Suppressor macrophage (primary cell): ENCODE results near the gene TRAFD1.

Experiments used
- DNase-seq, 4 experiments: peaks; one replicate each; pipeline ENCODE4 v3.0.0-alpha.2; 2020 to 2022

Gene TRAFD1

GRCh38 chr12:112179916-112180315 lies 54.6 kb downstream of the TRAFD1 start:
- no peak for DNase-seq

- DNase-seq: no peak
Observed at GRCh38 chr12:112180422-112180821, 55.1 kb downstream of the TRAFD1 start.

GRCh38 chr12:112182499-112182898 lies 57.1 kb downstream of the TRAFD1 start:
- DNase-seq: no peak

- no peak for DNase-seq
Observed at GRCh38 chr12:112183141-112184021, 58.0 kb downstream of the TRAFD1 start.

GRCh38 chr12:112184056-112184887 lies 58.9 kb downstream of the TRAFD1 start:
- DNase-seq: no peak

GRCh38 chr12:112185093-112185923 lies 59.9 kb downstream of the TRAFD1 start:
- no peak for DNase-seq

GRCh38 chr12:112188130-112188830 lies 62.9 kb downstream of the TRAFD1 start:
- DNase-seq: no peak

- peak in 2 of 4 experiments; percentile 27 to 50 for DNase-seq
Observed at GRCh38 chr12:112190231-112191025, 65.1 kb downstream of the TRAFD1 start.

- no peak for DNase-seq
Observed at GRCh38 chr12:112191201-112191600, 65.8 kb downstream of the TRAFD1 start.

GRCh38 chr12:112191840-112192321 lies 66.5 kb downstream of the TRAFD1 start:
- DNase-seq: no peak

- DNase-seq: no peak
Observed at GRCh38 chr12:112192475-112192874, 67.1 kb downstream of the TRAFD1 start.

GRCh38 chr12:112194601-112195247 lies 69.4 kb downstream of the TRAFD1 start:
- no peak for DNase-seq

GRCh38 chr12:112196196-112196875 lies 71.0 kb downstream of the TRAFD1 start:
- no peak for DNase-seq

GRCh38 chr12:112198120-112198733 lies 72.9 kb downstream of the TRAFD1 start:
- peak; percentile 23 to 55 (median 40) for DNase-seq

- peak in 1 of 4 experiments; percentile 1 for DNase-seq
Observed at GRCh38 chr12:112199136-112199535, 73.8 kb downstream of the TRAFD1 start.
